HFFc6 (cell line): Measurements from ENCODE around the gene DYNLRB2. TPM values are rescaled to one million over a fixed set of nuclear protein-coding genes. Genes with fewer than 3 reads are reported as not detected.

ENCODE experiments used
- DNase-seq: peaks from one replicate; pipeline ENCODE4 v3.0.0-alpha.2; 2018
- H3K27ac Mint-ChIP-seq: 2 replicates; pipeline ENCODE4 v1.8.0; 2020; ENCODE audit warnings: mild to moderate bottlenecking, mixed read lengths
- H3K27me3 Mint-ChIP-seq: 2 replicates; pipeline ENCODE4 v1.8.0; 2021; ENCODE audit warnings: mild to moderate bottlenecking, moderate library complexity, mixed read lengths; ENCODE audit not compliant: insufficient read depth
- H3K36me3 Mint-ChIP-seq: 2 replicates; pipeline ENCODE4 v1.8.0; 2021; ENCODE audit warnings: low read depth, mixed read lengths
- H3K4me1 Mint-ChIP-seq: 2 replicates; pipeline ENCODE4 v1.8.0; 2020; ENCODE audit warnings: low read depth, mixed read lengths
- H3K4me3 Mint-ChIP-seq: 2 replicates; pipeline ENCODE4 v1.8.0; 2020; ENCODE audit warnings: mild to moderate bottlenecking, moderate library complexity, mixed read lengths
- H3K9me3 Mint-ChIP-seq: 2 replicates; pipeline ENCODE4 v1.8.0; 2020; ENCODE audit warnings: mild to moderate bottlenecking, mixed read lengths
- total RNA-seq, 6 experiments: library from RNA; stranded (reverse); fragmentation: NEBNext Ultra II Directional; extraction: Animal tissue kit (Norgen Biotek cat#: 25700); gene quantifications; 2 replicates in 1 of 6; 3 replicates in 5 of 6; pipeline ENCODE4 v1.2.3, GENCODE V29; 2021
- TF ChIP-seq, protein P1 (sequence below): fragments of 200-600 bp; sonication (generic); IDR thresholded peaks from 2 replicates; pipeline ENCODE4 v1.5.0; 2021; ENCODE audit warnings: antibody characterized with exemption, mild to moderate bottlenecking

DYNLRB2 gene
- total RNA-seq, 6 experiments from 2014 or later = 0.52 TPM; not detected in 5

DNA sequence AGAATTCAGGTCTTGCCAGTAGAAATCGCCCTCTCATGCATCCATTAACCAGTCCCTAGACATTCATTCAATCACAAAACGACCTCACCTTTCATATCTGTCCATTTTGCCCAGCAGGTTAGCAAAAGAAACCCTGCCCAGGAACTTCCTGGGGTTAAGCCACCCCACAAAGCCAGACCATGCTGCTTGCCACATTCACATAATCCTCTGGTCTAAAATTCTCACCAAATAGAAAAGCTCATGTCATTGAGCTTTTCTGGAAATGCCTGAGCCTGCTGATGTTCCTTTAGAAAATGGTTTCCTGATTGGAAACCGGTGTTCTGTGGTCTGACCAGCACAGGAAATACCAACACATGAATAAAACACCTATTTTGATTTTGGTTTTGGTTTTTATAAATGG lies 21.6 kb upstream of the DYNLRB2 start:
- no peaks in the 10 kb centered on the region for H3K36me3 Mint-ChIP-seq
- H3K27me3 Mint-ChIP-seq = peaks cover 8% of the 10 kb centered on the region
- DNase-seq = no peak
- no peak overlapping the region for H3K27ac Mint-ChIP-seq
- H3K9me3 Mint-ChIP-seq = no peaks in the 10 kb centered on the region
- no peak overlapping the region for H3K4me3 Mint-ChIP-seq
- TF ChIP-seq, protein P1, sequence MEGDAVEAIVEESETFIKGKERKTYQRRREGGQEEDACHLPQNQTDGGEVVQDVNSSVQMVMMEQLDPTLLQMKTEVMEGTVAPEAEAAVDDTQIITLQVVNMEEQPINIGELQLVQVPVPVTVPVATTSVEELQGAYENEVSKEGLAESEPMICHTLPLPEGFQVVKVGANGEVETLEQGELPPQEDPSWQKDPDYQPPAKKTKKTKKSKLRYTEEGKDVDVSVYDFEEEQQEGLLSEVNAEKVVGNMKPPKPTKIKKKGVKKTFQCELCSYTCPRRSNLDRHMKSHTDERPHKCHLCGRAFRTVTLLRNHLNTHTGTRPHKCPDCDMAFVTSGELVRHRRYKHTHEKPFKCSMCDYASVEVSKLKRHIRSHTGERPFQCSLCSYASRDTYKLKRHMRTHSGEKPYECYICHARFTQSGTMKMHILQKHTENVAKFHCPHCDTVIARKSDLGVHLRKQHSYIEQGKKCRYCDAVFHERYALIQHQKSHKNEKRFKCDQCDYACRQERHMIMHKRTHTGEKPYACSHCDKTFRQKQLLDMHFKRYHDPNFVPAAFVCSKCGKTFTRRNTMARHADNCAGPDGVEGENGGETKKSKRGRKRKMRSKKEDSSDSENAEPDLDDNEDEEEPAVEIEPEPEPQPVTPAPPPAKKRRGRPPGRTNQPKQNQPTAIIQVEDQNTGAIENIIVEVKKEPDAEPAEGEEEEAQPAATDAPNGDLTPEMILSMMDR = no peak
- no peaks in the 10 kb centered on the region for H3K4me1 Mint-ChIP-seq

DNA sequence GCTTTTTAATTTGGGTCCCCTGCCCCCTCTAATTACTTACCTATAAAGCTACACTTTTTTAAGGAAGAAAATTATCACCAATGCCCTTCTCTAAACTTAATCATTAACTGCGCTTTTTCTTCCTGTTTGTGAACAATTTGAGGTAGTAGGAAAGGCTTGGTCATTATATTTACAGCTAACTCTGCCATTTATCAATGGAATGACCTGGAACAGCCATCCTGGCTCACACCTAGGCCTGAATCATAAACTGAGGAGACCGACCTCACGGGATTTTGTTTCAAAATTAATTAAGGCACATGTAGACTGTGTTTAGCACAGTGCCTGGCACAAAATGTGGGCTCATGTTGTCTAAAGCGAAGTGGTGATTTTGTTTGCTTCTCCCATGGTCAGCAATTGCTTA lies 15.4 kb upstream of the DYNLRB2 start:
- H3K27ac Mint-ChIP-seq = no peak overlapping the region
- H3K4me3 Mint-ChIP-seq = no peak overlapping the region
- H3K36me3 Mint-ChIP-seq = no peaks in the 10 kb centered on the region
- TF ChIP-seq, protein P1 = no peak
- peaks cover 6% of the 10 kb centered on the region; the same call in 1 of the 2 replicates for H3K27me3 Mint-ChIP-seq
- H3K4me1 Mint-ChIP-seq = no peaks in the 10 kb centered on the region
- no peaks in the 10 kb centered on the region for H3K9me3 Mint-ChIP-seq
- no peak for DNase-seq

DNA sequence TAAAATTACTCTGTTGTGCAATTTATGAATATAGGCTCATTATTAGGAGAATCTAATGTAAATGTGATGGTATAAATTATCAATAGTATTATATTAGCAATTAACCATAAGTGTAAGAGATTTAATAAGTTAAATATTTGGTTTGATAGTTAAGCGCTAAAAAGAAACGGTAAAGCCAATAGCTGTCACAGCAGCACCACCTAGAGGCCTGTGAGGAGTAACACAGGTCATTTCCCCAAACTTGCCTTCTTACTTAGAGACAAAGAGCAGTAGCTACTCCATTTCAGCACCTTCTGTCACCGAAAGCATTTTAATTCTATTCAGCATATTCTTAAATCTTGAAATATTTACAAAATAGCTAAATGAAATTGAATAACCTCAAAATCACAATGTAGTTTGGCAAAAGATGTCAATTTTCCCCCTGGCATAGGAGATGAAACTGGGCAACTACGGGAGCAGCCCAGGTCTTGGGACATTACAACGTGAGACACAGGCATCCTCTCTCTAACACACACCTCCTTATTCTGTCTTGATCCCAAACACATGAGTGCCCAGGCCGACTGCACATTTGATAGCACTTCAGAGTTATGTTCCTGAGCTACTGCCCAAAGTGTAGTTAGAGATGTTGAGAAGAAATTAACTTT lies 14.3 kb upstream of the DYNLRB2 start:
- Mint-ChIP-seq H3K36me3 (no peaks in the 10 kb centered on the region), H3K9me3 (no peaks in the 10 kb centered on the region), H3K4me3 (no peak overlapping the region), H3K27me3 (peaks cover 5% of the 10 kb centered on the region; the same call in 1 of the 2 replicates), H3K4me1 (no peaks in the 10 kb centered on the region), H3K27ac (no peak overlapping the region)
- peak; percentile 48 for DNase-seq
- TF ChIP-seq, protein P1 = peak; percentile 89

DNA sequence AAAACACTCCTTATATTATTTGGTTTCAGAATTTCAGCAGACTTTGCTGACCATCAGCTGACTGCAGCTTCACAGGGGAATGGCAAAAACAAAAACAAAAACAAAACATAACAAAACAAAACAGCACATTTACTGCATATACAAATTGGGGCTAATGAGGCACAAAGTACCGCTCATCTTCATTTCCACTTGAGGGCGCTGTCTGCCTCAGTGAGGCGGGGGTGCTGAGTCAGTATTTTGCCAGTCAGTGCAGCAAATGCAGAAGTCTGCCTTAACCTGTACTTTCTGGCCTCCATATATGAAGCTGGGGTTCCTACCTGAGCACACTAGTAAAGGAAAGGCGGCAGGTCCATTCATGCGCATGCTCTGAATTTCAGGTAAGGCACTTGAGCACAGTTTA lies 13.5 kb upstream of the DYNLRB2 start:
- H3K36me3 Mint-ChIP-seq = no peaks in the 10 kb centered on the region
- no peak overlapping the region for H3K27ac Mint-ChIP-seq
- peak; percentile 30 for DNase-seq
- H3K27me3 Mint-ChIP-seq = peaks cover 5% of the 10 kb centered on the region; the same call in 1 of the 2 replicates
- no peak overlapping the region for H3K4me3 Mint-ChIP-seq
- no peaks in the 10 kb centered on the region for H3K4me1 Mint-ChIP-seq
- H3K9me3 Mint-ChIP-seq = no peaks in the 10 kb centered on the region
- TF ChIP-seq, protein P1 = peak; percentile 87

DNA sequence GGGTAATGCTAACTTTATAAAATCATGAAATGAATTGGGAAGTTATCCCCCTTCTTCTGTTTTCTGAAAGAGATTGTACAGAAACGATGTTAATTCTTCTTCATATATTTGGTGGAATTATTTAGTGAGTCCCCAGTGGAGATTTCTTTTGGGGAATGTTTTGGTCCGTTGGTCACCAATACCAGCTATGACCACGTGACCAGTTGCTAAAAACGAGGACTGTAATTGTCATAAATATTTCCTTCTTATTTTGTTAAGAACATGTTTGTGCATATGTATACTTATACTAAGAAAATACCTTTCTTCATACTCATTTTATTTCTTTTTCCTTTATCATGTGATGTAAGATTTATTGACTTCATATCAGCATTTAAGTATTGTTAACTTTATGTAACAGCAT lies 10.3 kb upstream of the DYNLRB2 start:
- TF ChIP-seq, protein P1 = no peak
- H3K9me3 Mint-ChIP-seq = no peaks in the 10 kb centered on the region
- no peaks in the 10 kb centered on the region for H3K4me1 Mint-ChIP-seq
- H3K27ac Mint-ChIP-seq = no peak overlapping the region
- H3K4me3 Mint-ChIP-seq = no peak overlapping the region
- H3K27me3 Mint-ChIP-seq = peaks cover 3% of the 10 kb centered on the region; the same call in 1 of the 2 replicates
- no peak for DNase-seq
- H3K36me3 Mint-ChIP-seq = no peaks in the 10 kb centered on the region
